GM18508 (cell line): ENCODE results near the gene TRPM2.

Experiments
- ATAC-seq: cut with Tn5 transposase; IDR thresholded peaks from one replicate; pipeline ENCODE4 v1.9.1; 2021; ENCODE audit warnings: moderate number of reproducible peaks; ENCODE audit not compliant: insufficient read depth, unreplicated experiment

TRPM2 gene

GRCh38 chr21:44353191-44353970 is at the start of gene TRPM2:
TRPM2 (plus strand) TSS chr21:44353621; CDS start chr21:44353701, 80 bp downstream.
- ATAC-seq = no peak

GRCh38 chr21:44304011-44304616 is 49.3 kb upstream of the TRPM2 start:
- no peak for ATAC-seq

- no peak for ATAC-seq
Measured at GRCh38 chr21:44304877-44305293, 48.5 kb upstream of the TRPM2 start.

GRCh38 chr21:44305691-44306090 is 47.7 kb upstream of the TRPM2 start:
- ATAC-seq = no peak

- no peak for ATAC-seq
Measured at GRCh38 chr21:44306936-44307704, 46.3 kb upstream of the TRPM2 start.

- no peak for ATAC-seq
Measured at GRCh38 chr21:44310628-44311507, 42.6 kb upstream of the TRPM2 start.

- no peak for ATAC-seq
Measured at GRCh38 chr21:44312089-44312488, 41.3 kb upstream of the TRPM2 start.

- no peak for ATAC-seq
Measured at GRCh38 chr21:44312716-44313115, 40.7 kb upstream of the TRPM2 start.

GRCh38 chr21:44313451-44313850 is 40.0 kb upstream of the TRPM2 start:
- ATAC-seq = no peak

GRCh38 chr21:44314128-44314527 is 39.3 kb upstream of the TRPM2 start:
- ATAC-seq = no peak

GRCh38 chr21:44314561-44314960 is 38.9 kb upstream of the TRPM2 start:
- no peak for ATAC-seq

- ATAC-seq = no peak
Measured at GRCh38 chr21:44315691-44316203, 37.7 kb upstream of the TRPM2 start.

- ATAC-seq = no peak
Measured at GRCh38 chr21:44316277-44316900, 37.0 kb upstream of the TRPM2 start.

- ATAC-seq = no peak
Measured at GRCh38 chr21:44317241-44317782, 36.1 kb upstream of the TRPM2 start.

- no peak for ATAC-seq
Measured at GRCh38 chr21:44317871-44318270, 35.5 kb upstream of the TRPM2 start.

GRCh38 chr21:44318489-44319285 is 34.7 kb upstream of the TRPM2 start:
- ATAC-seq = no peak

GRCh38 chr21:44319407-44320065 is 33.9 kb upstream of the TRPM2 start:
- no peak for ATAC-seq

GRCh38 chr21:44320847-44321246 is 32.6 kb upstream of the TRPM2 start:
- no peak for ATAC-seq
